Ishikawa (cell line): ENCODE results near the gene AGAP1.

ENCODE experiments used
- CEBPB ChIP-seq: IDR thresholded peaks from 2 replicates; pipeline ENCODE4 v1.6.1; 2012
- CREB1 ChIP-seq: IDR thresholded peaks from 2 replicates; pipeline ENCODE4 v1.6.1; 2012; ENCODE audit warnings: low read depth
- EGR1 ChIP-seq: IDR thresholded peaks from 2 replicates; pipeline ENCODE4 v1.6.1; 2012
- EP300 ChIP-seq: IDR thresholded peaks from 2 replicates; pipeline ENCODE4 v1.6.1; 2012; ENCODE audit warnings: borderline replicate concordance
- FOXM1 ChIP-seq: IDR thresholded peaks from 2 replicates; pipeline ENCODE4 v1.6.1; 2012; ENCODE audit warnings: low read depth, borderline replicate concordance
- NFIC ChIP-seq: IDR thresholded peaks from 2 replicates; pipeline ENCODE4 v1.6.1; 2012
- RAD21 ChIP-seq: IDR thresholded peaks from 2 replicates; pipeline ENCODE4 v1.6.1; 2012; ENCODE audit warnings: low read depth
- TAF1 ChIP-seq: IDR thresholded peaks from 2 replicates; pipeline ENCODE4 v1.6.1; 2012; ENCODE audit warnings: low read depth, mild to moderate bottlenecking
- TCF12 ChIP-seq: IDR thresholded peaks from 2 replicates; pipeline ENCODE4 v1.6.1; 2012; ENCODE audit warnings: low read depth
- TEAD4 ChIP-seq: IDR thresholded peaks from 2 replicates; pipeline ENCODE4 v1.6.1; 2012
- YY1 ChIP-seq: IDR thresholded peaks from 2 replicates; pipeline ENCODE4 v1.6.1; 2012; ENCODE audit warnings: low read depth
- ZBTB7A ChIP-seq: IDR thresholded peaks from 2 replicates; pipeline ENCODE4 v1.6.1; 2012; ENCODE audit warnings: low read depth
- TF ChIP-seq, protein P1 (sequence below): IDR thresholded peaks from 2 replicates; pipeline ENCODE4 v1.6.1; 2012
- TF ChIP-seq, protein P2 (sequence below): IDR thresholded peaks from 2 replicates; pipeline ENCODE4 v1.6.1; 2012
- TF ChIP-seq, protein P3 (sequence below): IDR thresholded peaks from 2 replicates; pipeline ENCODE4 v1.6.1; 2012; ENCODE audit warnings: low read depth, mild to moderate bottlenecking

AGAP1 gene

DNA sequence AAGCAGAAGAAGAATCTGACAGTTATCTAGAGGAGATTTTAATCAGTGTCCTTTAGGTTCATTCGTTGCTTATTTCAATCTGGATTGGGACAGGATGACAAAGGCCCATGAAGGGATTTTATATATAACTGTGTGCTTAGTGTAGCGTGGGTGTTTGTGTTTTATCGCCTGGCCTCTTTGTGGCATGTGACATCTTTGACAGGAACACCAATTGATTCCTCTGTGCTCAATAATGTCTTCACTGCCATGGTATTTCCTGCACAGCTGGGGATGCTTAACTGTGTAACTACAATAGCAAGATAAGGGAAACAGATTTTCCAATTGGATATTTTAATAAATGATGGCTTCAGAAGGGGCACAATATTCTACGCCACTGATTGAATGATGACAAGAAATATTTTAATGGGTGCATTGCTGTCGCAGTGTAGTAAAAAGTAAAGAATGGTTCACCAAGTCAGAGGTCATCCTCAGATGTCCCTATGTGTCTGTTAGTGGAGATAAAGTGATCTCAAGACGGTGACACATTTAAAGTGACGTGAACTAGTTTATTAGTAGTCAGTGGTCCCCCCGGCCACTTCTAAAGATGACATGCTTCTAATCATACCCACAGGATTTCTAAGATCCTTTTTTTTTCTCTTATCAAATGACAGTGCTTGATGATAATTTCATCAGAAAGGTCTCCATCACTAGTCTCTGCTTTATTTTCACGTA lies 160.4 kb downstream of the AGAP1 start:
- TF ChIP-seq, protein P1, sequence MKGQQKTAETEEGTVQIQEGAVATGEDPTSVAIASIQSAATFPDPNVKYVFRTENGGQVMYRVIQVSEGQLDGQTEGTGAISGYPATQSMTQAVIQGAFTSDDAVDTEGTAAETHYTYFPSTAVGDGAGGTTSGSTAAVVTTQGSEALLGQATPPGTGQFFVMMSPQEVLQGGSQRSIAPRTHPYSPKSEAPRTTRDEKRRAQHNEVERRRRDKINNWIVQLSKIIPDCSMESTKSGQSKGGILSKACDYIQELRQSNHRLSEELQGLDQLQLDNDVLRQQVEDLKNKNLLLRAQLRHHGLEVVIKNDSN, result no peak
- TF ChIP-seq TCF12, result no peak
- TF ChIP-seq CEBPB, result no peak
- no peak for TF ChIP-seq TAF1
- TF ChIP-seq EP300, result no peak
- TF ChIP-seq TEAD4, result no peak
- no peak for TF ChIP-seq EGR1
- TF ChIP-seq, protein P2, sequence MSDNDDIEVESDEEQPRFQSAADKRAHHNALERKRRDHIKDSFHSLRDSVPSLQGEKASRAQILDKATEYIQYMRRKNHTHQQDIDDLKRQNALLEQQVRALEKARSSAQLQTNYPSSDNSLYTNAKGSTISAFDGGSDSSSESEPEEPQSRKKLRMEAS, result no peak
- TF ChIP-seq, protein P3, sequence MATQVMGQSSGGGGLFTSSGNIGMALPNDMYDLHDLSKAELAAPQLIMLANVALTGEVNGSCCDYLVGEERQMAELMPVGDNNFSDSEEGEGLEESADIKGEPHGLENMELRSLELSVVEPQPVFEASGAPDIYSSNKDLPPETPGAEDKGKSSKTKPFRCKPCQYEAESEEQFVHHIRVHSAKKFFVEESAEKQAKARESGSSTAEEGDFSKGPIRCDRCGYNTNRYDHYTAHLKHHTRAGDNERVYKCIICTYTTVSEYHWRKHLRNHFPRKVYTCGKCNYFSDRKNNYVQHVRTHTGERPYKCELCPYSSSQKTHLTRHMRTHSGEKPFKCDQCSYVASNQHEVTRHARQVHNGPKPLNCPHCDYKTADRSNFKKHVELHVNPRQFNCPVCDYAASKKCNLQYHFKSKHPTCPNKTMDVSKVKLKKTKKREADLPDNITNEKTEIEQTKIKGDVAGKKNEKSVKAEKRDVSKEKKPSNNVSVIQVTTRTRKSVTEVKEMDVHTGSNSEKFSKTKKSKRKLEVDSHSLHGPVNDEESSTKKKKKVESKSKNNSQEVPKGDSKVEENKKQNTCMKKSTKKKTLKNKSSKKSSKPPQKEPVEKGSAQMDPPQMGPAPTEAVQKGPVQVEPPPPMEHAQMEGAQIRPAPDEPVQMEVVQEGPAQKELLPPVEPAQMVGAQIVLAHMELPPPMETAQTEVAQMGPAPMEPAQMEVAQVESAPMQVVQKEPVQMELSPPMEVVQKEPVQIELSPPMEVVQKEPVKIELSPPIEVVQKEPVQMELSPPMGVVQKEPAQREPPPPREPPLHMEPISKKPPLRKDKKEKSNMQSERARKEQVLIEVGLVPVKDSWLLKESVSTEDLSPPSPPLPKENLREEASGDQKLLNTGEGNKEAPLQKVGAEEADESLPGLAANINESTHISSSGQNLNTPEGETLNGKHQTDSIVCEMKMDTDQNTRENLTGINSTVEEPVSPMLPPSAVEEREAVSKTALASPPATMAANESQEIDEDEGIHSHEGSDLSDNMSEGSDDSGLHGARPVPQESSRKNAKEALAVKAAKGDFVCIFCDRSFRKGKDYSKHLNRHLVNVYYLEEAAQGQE, result no peak
- TF ChIP-seq YY1, result no peak
- TF ChIP-seq CREB1, result no peak
- TF ChIP-seq RAD21, result no peak
- no peak for TF ChIP-seq FOXM1
- no peak for TF ChIP-seq NFIC
- TF ChIP-seq ZBTB7A, result no peak

DNA sequence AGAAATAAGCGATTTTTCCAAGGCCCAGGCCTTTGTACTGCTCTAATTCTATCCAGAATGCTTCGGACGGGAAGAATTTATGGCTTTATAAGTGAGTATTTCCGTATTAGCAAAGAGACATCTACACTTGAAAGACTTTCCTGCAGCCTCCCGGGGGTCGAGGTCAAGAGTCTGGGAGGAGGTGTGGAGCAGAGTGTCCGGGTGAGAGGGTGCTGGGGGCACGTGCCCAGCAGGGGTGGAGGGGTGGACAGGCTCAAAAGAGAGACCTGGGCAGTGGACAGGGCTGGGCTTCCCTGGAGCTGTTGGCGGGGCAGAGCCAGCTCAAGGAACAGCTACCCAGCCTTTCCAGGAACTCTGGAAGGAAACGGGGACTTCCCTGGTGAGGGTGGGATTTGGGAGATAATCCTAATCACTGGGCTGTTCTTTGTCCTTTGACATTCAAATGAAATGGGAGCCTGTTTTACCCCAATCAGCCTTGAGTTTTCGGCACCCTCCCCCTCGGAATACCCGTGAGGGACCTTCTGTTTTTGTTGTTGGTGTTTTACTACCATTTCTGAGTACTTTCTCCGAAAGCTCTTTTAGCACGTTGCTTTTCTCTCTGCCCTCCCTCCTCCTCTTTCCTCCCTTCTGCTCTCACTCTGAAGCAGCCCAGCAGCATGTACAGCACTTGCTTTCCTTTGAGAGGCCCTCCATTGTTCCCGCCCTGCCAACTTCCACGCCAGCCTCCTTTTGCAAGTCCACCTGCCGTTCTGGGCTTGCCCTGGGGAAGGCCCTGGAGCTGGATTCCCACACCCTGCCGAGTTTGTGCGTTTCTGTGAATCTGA lies 164.7 kb downstream of the AGAP1 start:
- no peak for TF ChIP-seq CEBPB
- TF ChIP-seq RAD21, result no peak
- no peak for TF ChIP-seq YY1
- TF ChIP-seq NFIC, result no peak
- no peak for TF ChIP-seq TCF12

DNA sequence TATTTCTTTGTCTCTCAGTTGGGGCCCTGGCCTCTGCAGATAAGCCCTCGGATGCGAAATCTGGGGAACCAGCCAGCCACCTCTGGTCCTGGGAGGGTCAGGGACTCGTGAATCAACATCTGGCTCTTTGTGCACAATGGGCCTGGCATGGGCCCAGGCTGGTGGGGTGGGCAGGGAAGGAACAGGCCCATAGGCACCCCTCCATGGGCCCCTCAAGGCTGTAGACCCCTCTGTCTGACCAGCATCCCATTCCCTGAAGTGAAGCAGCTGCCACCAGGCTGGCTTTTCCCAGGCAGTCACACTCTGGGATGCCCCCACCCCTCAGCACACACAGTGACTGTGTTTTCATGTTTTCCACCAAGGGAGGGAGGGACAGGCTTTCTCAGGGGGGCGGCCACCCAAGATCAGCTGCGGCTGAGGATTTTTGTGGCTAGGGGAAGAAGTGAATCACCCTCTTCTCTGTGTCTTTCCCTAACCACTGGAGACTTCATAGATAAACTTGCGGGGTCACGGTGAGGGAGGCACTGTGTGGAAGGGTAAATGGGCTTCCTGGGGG lies 166.0 kb downstream of the AGAP1 start:
- TF ChIP-seq YY1 (no peak), TAF1 (no peak), CEBPB (no peak), NFIC (no peak), EGR1 (no peak), FOXM1 (no peak), RAD21 (no peak), TEAD4 (no peak), CREB1 (no peak), EP300 (no peak), TCF12 (no peak), ZBTB7A (no peak)
- TF ChIP-seq, protein P1, result no peak
- TF ChIP-seq, protein P2, result no peak
- TF ChIP-seq, protein P3, result no peak

DNA sequence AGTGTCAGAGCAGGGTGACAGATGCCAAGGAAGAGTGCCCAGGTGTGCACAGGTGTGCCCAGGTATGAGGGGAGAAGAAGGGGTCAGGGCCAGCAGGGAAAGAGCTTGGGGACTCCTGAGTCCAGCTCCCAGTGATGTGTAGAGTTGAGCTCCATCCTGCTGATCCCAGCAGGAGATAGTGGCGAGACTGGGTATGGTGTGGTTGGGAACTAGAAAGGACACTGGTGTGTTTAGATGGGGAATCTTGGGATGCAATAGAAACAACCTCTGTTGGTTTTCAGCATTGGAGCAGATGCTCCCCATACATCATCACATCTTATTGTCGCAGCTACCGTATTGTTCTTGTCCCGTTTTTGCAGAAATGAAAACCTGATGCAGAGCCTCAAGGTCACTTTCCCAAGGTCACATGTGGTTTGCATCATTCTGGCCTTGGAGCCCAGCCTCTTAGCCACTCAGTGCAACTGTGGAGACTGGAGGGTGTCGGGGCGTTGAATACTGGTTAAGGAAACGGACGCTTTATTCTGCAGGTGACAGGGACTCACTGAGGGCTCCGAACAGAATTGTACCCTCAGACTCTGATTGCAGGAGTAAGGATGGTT lies 166.7 kb downstream of the AGAP1 start:
- TF ChIP-seq TCF12 (no peak), YY1 (no peak), RAD21 (no peak), EGR1 (no peak), EP300 (no peak), CEBPB (no peak), TAF1 (no peak), FOXM1 (no peak), TEAD4 (no peak), CREB1 (no peak), NFIC (no peak), ZBTB7A (no peak)
- TF ChIP-seq, protein P2, result no peak
- TF ChIP-seq, protein P1, result no peak
- TF ChIP-seq, protein P3, result no peak
